Breast epithelium (tissue), 3 donors: ENCODE data around the gene TTC39A.

Source experiments
- POLR2A ChIP-seq: fragments of 450-650 bp; IDR thresholded peaks from one replicate; pipeline ENCODE4 v1.6.1; 2016; ENCODE audit warnings: antibody characterized with exemption, mild to moderate bottlenecking, moderate library complexity
- POLR2AphosphoS5 ChIP-seq, 3 donors: sonication (generic); formaldehyde crosslinking; IDR thresholded peaks; one replicate each; pipeline ENCODE4 v1.6.1; 2017; ENCODE audit warnings: antibody characterized with exemption in 3 of 3
- TF ChIP-seq, protein P1 (sequence below), 3 donors: fragments of 450-650 bp; IDR thresholded peaks; one replicate each; pipeline ENCODE4 v1.5.1; 2016 to 2017; ENCODE audit warnings: antibody characterized with exemption in 3 of 3, mild to moderate bottlenecking in 3 of 3, moderate library complexity in 3 of 3

DNA sequence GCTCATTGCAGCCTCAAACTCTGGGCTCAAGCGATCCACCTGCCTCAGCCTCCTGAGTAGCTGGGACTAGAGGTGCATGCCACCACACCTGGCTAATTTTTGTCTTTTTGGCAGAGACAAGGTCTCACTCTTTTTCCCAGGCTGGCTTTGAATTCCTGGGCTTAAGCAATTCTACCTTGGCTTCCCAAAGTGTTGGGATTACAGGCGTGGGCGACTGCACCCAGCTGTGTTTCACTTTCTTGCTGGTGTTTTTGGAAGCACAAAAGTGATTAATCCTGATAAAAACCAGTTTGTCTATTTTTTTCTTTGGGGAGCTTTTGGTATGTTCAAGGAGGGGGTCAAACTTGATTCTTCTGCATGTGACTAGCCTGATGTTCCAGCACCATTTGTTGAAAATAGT lies 75.0 kb downstream of the TTC39A start:
- TF ChIP-seq, protein P1, sequence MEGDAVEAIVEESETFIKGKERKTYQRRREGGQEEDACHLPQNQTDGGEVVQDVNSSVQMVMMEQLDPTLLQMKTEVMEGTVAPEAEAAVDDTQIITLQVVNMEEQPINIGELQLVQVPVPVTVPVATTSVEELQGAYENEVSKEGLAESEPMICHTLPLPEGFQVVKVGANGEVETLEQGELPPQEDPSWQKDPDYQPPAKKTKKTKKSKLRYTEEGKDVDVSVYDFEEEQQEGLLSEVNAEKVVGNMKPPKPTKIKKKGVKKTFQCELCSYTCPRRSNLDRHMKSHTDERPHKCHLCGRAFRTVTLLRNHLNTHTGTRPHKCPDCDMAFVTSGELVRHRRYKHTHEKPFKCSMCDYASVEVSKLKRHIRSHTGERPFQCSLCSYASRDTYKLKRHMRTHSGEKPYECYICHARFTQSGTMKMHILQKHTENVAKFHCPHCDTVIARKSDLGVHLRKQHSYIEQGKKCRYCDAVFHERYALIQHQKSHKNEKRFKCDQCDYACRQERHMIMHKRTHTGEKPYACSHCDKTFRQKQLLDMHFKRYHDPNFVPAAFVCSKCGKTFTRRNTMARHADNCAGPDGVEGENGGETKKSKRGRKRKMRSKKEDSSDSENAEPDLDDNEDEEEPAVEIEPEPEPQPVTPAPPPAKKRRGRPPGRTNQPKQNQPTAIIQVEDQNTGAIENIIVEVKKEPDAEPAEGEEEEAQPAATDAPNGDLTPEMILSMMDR (IDR thresholded peaks at IDR 0.05) = no peak
- TF ChIP-seq POLR2A (no peak), POLR2AphosphoS5 (IDR thresholded peaks at IDR 0.05) (no peak)
